IPS DF 4.7 (cell line): Measurements from ENCODE around the gene RARG.

Source experiments
- DNase-seq: peaks from one replicate; pipeline ENCODE4 v3.0.0-alpha.2; 2013; ENCODE audit warnings: low spot score; ENCODE audit errors: extremely low read depth

The RARG gene

GRCh38 chr12:53224061-53224896, 7.7 kb downstream of the RARG start:
- DNase-seq: no peak

GRCh38 chr12:53223389-53224060, 8.5 kb downstream of the RARG start:
- DNase-seq: no peak

- DNase-seq: no peak
These were observed 9.2 kb downstream of the RARG start for GRCh38 chr12:53222806-53223261.

- no peak for DNase-seq
These were observed 9.8 kb downstream of the RARG start for GRCh38 chr12:53222170-53222721.

- DNase-seq: no peak
These were observed 10.6 kb downstream of the RARG start for GRCh38 chr12:53221203-53222080.

- no peak for DNase-seq
These were observed 11.3 kb downstream of the RARG start for GRCh38 chr12:53220694-53221202.

GRCh38 chr12:53219956-53220693, 11.9 kb downstream of the RARG start:
- no peak for DNase-seq

- DNase-seq: no peak
These were observed 12.6 kb downstream of the RARG start for GRCh38 chr12:53219292-53219955.

- DNase-seq: no peak
These were observed 13.3 kb downstream of the RARG start for GRCh38 chr12:53218551-53219291.

- no peak for DNase-seq
These were observed 14.1 kb downstream of the RARG start for GRCh38 chr12:53217931-53218307.

- no peak for DNase-seq
These were observed 14.7 kb downstream of the RARG start for GRCh38 chr12:53217051-53217930.

GRCh38 chr12:53215497-53215896, 16.5 kb downstream of the RARG start:
- DNase-seq: no peak

- DNase-seq: no peak
These were observed 17.1 kb downstream of the RARG start for GRCh38 chr12:53214687-53215455.

- DNase-seq: no peak
These were observed 17.8 kb downstream of the RARG start for GRCh38 chr12:53214221-53214620.

GRCh38 chr12:53213348-53213747, 18.7 kb downstream of the RARG start:
- DNase-seq: no peak

- DNase-seq: no peak
These were observed 19.1 kb downstream of the RARG start for GRCh38 chr12:53212931-53213330.
